ENCODE data around the gene VPS39.

DNA sequence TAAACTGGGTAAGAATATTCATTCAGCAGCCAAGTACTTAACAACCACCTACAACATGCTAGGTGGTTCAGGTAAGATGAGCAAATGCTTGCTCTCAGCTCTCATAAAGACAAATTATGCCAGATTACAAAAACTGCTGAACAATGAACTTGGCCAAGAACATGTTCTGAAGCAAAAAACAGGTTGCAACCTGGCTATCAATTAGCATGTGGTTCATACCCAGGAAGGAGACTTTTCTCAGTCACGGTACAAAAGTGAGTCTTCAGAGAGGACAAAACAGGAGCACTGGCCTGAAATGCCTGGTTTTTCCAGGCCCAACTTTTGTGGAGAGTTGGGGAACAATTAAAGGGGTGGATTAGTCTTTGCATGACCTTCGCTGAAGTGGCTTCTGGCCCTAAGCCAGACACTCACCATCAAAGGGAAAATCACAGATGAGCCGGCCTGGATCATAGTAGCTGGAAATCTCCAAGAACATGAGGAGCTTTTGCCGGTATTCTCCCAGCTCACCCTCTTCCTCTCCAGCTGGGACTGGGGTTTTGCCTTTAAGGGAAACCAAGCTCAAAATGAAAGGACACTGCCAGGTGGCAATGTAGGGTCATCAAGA is 44.1 kb downstream of the VPS39 start:
- TF ChIP-seq, protein P1, sequence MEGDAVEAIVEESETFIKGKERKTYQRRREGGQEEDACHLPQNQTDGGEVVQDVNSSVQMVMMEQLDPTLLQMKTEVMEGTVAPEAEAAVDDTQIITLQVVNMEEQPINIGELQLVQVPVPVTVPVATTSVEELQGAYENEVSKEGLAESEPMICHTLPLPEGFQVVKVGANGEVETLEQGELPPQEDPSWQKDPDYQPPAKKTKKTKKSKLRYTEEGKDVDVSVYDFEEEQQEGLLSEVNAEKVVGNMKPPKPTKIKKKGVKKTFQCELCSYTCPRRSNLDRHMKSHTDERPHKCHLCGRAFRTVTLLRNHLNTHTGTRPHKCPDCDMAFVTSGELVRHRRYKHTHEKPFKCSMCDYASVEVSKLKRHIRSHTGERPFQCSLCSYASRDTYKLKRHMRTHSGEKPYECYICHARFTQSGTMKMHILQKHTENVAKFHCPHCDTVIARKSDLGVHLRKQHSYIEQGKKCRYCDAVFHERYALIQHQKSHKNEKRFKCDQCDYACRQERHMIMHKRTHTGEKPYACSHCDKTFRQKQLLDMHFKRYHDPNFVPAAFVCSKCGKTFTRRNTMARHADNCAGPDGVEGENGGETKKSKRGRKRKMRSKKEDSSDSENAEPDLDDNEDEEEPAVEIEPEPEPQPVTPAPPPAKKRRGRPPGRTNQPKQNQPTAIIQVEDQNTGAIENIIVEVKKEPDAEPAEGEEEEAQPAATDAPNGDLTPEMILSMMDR (conservative IDR thresholded peaks at IDR 0.05 in 1 of 2, IDR thresholded peaks at IDR 0.05 in 1 of 2; ENCODE audit: low read depth in 1 of 2, low read length in 2 of 2), result no peak
- TF ChIP-seq EZH2 (IDR thresholded peaks at IDR 0.05; ENCODE audit: low read length, missing control alignments), result no peak

All from fibroblast of lung (primary cell).